Right renal cortex interstitium (tissue), 3 donors: ENCODE data around the gene TSHZ2. TPM values are rescaled to one million over a fixed set of nuclear protein-coding genes. Genes with fewer than 3 reads are reported as not detected.
"Not testable (repeated sequence)": the region's sequence is repeated elsewhere in the genome, so short reads cannot be mapped to it uniquely, and the experiment has no call there.

Experiments
- DNase-seq, 3 donors: peaks; one replicate each; pipeline ENCODE4 v3.0.0-alpha.2; 2013; ENCODE audit warnings: low read depth in 3 of 3, low spot score in 2 of 3
- polyA plus RNA-seq, 3 donors: library from polyadenylated mRNA; unstranded; fragments of 120-200 nt; gene quantifications; one replicate each; pipeline ENCODE4 v1.2.1, GENCODE V29; 2013; ENCODE audit not compliant: insufficient read length in 3 of 3

The TSHZ2 gene
- polyA plus RNA-seq, 3 donors: 10.5 to 15.0 (median 14.4) TPM

DNA sequence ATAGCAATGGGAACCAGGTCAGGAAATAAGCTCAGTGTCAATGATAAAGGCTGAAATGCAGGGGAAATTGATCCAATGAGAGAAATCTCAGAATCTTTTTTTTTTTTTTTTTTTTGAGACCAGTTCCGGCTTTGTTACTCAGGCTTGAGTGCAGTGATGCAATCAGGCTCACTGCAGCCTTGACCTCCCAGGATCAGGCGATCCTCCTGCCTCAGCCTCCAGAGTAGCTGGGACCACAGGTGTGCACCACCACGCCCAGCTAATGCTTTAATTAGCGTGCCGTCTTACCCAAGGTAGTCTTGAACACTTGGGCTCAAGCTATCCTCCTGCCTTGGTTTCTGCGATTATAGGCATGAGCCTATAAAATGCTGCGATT lies 325.0 kb downstream of the TSHZ2 start:
- no peak for DNase-seq

DNA sequence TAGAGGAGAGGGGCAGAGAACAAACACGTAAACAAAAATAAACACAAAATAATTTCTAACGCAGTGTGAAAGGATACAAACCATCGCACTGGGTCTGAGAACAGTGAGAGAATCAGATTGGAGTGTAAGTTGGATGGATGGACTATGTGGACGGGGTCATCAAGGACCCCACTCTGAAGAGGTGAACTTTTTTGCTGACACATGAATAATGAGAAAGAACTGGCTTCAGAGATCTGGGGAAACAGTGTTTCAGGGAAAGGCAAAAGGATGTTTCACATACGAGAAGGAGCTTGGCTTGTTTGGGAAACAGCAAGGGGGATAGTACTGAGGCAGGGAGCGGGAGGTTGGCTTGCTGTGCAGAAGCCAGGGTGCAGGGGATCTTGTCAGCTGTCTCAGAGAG lies 326.1 kb downstream of the TSHZ2 start:
- no peak for DNase-seq

DNA sequence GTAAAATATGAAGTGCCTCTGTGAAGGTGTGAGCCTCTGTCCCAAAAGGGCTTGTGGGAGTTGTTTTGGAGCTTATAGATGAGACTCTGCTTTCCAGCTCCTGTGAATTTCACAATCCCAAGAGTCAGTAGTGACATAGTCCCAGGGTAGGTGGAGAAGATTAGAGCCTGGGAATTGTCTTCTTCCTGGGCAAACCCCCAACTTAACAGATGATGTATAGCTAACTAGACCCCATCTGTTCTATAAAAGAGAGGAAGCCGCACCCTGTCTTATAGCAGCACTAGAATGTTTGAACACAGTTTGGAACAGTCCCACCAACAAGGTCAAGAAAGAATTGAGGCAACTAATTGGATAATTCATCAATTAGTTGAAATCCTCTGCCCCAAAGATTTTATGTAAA lies 326.8 kb downstream of the TSHZ2 start:
- no peak for DNase-seq

DNA sequence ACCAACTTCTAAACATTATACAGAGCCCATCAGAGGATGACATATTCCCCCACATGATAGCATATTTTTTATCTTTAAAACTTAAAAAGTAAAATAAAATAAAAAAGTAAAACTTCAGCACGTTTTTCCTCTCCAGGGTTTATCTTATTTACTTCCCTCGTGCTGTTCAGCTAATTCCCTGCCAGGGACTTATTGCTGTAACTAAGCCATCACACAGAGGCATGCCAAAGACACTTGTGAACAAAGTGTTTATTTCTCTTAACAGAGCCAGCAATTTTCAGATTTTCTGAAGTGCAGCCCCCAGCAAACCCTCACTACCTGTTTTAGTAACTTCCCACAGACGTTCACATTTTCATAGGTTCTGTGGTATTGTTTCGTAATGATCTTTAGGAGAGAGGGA lies 327.7 kb downstream of the TSHZ2 start:
- DNase-seq: no peak

DNA sequence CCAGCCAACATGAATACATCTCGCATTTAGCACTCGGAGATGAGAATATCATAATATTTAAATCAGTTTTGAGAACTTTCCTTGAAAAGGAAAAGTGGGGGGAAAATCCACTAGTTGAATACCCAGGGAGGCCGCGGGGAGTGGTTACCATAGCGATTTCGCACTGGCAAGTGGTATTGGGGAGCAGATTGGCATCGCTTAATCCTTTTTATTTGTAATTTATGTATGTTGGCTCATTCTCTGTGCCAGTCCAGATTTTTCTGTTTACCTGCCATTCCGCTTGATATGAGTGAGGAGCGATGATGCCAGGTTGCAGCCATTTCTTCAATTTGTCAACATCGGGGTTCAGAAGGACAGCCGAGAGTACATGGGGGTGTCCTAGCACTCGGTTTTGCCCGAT lies 329.7 kb downstream of the TSHZ2 start:
- DNase-seq: no peak

DNA sequence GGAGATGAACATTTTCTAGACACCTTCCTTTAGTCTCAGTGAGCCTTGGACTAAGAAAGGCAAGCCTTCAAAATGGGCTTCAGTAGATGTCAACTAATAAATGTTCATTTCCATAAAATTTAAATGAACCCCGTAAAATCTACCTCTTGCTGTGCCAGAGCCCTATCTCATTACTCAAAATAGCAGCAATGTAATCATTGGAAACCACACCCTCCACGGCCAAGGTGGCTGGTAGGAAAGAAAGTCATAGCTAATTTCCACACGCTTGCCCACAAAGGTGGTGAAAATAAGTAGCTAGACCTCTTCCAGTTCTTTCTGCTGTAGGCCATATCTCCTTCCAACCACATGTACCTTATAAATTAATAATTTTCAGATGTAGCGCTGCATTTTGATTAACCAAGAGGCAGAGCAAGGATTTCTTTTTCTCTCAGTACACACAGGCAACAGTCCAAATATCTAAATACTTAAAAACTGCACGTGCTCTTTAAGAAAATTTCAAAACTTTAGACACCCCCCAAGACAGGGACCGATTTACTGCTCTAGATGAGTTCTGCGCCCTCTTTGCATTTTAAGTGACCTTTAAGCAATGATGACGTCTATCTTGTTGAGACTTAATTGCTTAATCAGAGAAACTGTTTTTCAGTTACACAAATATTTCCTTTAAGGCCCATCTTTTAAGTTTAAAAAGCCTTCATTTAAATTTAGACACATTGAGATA lies 330.7 kb downstream of the TSHZ2 start:
- no peak for DNase-seq

DNA sequence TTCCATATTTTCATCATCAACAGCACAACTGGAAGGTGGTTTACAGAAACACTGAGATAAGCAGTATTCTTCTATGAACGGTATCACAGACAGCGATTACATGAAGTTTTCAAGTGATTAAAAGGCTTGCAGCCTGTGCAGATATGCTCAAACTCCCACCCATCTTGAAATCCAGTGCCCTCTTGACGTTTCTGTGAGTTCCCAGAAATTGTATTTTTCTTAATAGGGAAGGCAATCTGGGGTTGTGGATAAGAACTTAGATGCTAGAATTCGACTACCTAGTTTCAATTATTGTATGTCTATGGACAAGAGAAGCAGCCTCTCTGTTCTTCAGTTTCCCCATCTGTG lies 331.2 kb downstream of the TSHZ2 start:
- DNase-seq: no peak

DNA sequence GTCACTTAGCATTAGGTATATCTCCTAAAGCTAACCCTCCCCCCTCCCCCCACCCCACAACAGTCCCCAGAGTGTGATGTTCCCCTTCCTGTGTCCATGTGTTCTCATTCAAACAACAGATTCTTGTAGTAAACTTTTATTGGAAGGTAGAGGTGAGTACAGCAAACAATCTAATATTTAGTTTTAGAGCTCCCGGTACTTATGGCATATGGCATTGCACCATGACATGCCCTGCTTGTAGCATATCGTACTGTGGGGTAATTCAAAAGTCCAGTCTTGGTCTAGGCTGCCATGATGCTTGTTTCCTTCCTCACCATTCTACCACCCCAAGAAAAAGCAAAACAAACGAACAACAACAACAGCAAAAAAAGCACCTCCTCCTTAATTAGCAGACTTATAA lies 332.0 kb downstream of the TSHZ2 start:
- DNase-seq: no peak

DNA sequence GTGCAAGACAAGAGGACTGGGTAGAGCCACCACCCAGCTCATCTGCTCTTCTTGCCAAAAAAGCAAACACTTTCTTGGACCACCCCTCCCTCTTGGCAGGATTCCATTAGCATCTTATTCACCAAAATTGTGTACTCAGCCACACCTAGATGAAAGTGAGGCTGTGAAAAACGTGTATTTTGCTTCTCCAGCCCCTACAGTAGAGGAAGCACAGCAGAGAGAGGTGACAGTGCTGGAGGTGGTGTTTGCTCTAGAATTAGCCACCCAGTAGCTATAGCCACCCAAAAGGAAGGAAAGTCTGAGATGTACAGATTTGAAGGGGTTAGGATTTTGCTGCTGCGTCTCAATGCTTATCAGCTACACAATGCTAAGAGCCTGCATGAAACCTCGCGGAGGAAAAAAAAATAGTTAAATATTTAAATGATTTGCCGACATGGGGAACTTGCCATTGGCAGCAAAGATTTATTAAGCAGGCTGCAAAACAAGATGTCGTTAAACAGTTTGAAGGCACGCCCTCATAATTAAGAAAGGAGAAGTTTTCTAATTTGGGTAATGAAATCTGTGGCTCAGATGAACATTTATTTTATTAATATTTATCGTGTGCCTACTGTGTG lies 334.1 kb downstream of the TSHZ2 start:
- no peak for DNase-seq

DNA sequence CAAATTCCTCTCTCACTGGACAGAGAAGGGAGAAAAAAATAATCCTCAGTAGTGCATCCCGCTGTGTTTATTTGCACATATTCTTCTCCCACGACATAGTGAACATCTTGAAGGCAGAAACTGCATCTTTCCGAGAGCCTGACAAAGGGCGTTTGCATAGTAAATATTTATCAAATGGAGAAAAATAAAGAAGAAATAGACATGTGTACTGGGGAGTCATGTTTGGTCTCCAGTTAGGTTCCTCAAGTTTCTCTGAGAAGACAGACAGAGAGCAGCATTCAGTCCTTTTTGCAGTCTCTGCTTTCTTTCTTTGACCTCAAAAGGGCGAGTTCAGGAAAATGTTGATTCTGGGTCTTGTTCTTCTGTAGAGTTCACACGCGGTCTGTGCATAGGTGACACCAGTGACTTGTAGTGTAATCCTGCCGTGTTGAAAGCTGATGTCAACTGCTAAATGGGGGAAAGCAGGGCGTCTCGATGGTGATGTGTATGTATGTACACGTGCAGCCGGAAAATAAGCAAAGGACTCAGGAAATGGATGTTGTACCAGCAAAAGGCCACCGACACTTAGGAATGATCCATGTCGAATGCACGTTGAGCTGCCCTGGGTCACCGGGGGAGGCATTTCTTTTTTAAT lies 335.9 kb downstream of the TSHZ2 start:
- DNase-seq: no peak

DNA sequence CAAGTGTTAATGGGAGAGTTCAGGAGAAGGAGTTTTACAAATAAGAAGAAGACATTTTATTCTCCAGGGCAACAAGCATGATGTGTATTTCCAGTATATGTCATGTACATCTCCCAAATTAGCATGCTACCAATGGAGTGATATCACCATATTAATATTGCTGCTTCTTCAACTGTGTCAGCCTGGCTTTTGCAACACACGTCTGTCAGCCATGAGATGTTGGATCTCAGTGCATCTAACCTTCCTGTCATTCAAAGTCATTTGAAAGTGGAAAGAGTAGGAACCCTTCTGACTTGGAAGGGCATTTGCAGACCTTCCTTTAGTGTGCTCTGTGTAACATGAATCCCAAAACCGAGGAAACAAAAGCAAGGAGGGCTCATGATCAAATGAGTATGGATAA lies 337.4 kb downstream of the TSHZ2 start:
- DNase-seq: no peak

DNA sequence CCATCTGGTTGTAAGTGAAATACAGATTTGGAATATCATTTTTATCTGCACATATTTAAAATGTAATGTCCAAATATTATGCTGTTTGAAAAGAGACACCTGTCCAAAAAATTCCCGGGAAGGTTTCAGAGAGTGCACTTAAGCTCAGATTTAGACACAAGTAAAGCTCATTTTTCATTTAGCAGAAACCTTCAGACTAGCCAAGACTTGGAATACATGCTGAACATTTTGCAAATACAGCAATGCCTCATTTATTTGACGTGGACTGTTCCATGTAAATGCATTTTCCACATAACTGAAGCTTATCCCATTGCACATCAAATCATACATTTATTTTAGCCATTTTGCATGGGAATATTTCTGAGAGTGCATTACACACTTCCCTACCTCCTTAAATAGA lies 340.8 kb downstream of the TSHZ2 start:
- DNase-seq: no peak

DNA sequence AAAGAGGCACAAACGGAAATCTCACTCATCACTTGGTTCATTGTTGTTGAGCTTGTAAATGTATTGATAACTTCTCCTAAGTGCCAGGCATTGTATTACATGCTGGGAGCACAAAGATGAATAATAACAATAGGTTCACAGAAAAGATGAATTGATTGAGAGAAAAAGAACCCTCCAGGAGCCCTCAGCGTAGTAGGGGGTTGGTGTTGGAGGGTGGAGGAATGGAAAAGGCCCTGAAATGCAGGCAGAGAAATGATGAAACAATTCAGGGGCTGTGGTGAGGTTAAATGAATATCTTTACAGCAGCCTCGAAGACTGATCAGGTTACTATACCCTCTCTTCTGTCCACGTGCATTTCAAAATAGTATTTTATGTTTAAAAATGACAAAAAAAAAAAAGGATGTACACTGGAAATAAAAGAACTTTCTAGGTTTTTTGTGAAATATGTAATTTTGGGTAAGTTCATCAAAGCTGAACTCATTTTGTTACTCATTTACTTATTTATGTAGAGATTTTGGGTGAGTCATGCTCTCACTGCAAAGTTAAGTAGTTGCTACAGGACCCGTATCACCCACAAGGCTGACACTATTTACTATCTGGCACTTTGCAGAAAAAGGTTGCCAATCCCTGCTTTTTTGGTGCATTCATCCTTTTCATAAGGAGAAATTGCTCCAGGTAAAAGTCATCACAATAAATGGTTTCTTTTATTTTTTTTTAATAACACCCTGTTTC lies 344.2 kb downstream of the TSHZ2 start:
- DNase-seq: no peak

DNA sequence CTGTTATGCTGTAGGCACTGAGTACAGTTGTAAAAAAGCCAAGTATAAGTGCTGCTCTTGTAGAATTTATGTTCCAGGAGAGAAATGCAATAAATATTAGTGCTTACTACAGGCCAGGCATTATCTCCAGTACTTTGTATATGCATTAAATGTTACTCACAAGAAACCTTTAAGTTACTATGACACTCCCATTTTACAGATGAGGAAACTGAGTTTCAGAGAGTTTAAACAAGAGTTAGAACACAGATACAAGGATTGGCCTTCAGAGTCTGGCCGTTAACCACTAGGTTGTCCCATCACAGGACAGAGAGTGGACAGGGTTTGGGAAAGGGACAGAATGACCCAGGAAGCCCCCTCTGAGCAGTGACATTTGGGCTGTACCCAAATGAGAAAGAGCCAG lies 347.0 kb downstream of the TSHZ2 start:
- no peak for DNase-seq

DNA sequence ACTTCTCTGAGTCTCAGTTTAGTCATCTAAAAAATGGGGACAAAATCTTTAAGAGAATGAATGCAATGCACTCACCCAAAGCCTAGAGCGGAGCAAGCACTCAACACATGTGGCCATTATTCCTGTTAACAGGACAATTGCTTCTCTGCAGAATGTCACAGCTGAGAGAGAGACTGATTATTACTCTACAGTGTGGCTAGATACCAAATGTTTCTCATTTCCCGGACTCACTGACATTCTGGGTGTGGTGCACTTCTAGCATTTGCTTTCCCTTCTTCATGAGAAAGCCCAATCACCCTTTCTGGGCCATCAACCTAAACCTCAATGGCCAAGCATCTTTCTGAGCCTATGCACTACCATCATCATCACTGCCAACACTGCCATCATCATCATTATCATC lies 347.6 kb downstream of the TSHZ2 start:
- DNase-seq: no peak

DNA sequence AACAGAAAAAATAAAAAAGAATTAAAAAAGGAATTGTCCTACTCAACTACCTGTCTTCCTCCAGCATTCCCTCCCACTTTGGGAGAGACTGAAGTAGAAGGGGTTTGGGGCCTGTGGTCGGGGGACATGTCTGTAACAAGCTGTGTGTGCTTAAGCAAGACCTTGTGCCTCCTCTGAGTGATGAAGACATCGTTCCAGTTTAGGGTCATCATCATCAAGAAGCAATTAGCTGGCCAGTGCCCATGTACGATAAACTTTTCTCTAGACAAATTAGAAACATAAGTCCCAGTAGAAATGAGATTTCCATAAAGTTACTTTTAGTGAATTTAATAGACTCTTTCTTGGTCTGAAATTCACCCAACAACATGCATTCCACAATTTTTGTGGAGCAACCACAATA lies 348.5 kb downstream of the TSHZ2 start:
- no peak for DNase-seq

DNA sequence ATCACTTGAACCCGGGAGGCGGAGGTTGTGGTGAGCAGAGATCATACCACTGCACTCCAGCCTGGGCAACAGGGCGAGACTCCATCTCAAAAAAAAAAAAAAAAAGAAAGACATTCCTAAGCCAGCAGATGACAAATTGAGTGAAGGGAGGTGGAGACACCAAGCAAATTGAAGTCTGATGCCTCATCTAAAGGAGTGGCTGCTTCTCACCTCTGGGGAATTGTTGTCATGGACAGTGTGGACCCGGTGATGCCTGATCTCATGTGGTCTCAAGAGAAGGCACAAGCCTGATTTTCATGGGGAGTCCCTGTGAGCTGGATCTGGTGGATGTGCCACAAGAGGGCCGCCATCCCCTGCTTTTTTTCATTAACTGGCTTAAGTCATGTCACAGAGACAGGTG lies 349.4 kb downstream of the TSHZ2 start:
- DNase-seq: no peak

DNA sequence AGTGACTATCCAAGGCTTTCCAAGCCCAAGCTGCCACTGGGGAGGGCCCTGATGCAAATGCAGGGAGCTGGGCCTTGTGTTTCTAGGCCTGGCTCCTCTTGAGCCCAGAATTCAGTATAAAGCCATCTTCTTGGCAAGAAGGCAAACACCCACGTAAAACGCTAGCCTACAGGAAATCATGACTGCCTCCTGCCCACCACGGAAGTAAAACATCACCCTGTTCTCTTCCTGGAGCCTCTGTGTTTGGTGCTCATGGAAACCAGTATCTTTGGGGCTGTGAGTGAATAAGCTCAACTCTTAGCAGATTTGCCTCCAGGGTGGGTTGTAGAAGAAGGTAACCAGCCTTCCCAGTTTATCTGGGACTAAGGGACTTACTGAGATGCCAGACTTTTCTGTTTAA lies 350.5 kb downstream of the TSHZ2 start:
- DNase-seq: no peak

DNA sequence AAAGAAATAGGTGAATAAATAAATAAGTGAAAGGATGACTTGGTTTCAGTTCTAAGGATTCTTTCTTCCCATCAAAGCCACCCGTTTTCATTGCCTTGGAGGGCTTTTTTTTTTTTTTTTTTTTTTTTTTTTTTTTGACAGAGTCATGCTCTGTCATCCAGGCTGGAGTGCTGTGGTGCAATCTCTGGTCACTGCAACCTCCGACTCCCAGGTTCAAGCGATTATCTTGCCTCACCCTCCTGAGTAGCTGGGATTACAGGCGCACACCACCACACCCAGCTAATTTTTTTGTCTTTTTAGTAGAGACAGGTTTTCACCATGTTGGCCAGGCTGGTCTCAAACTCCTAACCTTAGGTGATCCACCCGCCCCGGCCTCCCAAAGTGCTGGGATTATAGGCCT lies 351.3 kb downstream of the TSHZ2 start:
- not testable (repeated sequence) for DNase-seq

DNA sequence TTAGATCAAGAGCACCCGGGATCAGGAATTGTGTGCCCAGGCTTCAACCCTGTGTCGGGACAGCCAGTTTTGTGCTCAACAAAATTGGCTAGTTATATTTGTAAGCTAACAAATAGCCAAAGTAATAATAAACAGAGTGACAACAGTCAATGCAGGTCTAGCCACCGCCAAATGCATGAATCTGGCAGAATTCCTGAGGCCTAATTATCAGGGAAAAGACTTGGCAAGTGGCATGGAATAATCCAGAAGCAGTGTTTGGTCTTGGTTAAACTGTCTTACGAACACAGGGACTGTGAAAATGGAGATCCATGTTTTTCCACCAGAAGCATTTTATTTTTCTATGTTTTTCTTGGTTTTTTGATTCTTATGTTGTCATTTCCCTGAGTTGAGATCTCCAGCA lies 352.7 kb downstream of the TSHZ2 start:
- no peak for DNase-seq

DNA sequence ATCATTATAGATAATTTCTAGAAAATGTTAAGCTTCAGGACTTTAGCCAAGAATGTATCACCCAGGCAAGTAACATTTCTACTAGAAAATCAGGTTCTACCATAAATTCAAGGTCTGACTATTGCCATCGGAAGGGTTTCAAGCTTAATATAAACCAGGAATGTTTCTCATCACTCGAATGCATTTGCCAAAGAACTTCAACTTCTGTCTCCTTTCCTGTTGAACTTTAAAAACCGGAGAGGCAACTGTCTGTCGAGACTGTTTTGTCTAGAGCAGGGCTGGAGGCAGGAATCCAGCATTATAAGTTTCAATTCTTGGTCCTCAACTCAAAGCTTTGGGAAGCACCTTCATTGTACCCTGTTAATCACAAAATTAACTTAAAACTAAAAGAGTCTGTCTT lies 356.8 kb downstream of the TSHZ2 start:
- no peak for DNase-seq

DNA sequence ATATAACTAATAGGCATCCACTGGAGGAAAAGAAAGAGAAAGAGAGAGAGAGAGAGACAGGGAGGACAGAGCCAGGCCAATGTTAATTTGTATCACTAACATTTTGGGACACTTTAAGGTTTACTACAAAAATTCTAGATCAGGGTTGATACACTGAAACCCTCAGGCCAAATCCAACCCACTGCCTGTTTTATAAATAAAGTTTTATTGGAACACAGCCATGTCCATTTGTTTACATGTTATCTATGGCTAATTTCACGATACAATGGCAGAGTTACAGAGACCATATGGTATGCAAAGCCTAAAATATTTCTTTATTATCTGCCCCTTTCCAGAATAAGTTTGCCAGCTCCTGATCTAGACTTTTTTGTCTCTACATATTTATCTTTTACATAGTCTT lies 357.6 kb downstream of the TSHZ2 start:
- DNase-seq: no peak
